ENCODE measurements around the gene ARHGAP18.

Gene ARHGAP18

GRCh38 chr6:129663531-129663930 is 46.4 kb downstream of the ARHGAP18 start:
- Histone ChIP-seq H2AFZ (ENCODE audit: low read depth) (no peak overlapping the region), H3K4me2 (no peak overlapping the region), H3K9ac (no peak overlapping the region), H3K27me3 (ENCODE audit: insufficient read depth, low read depth) (no peaks in the 10 kb centered on the region), H4K20me1 (ENCODE audit: insufficient read depth) (no peaks in the 10 kb centered on the region), H3K36me3 (ENCODE audit: insufficient read depth) (no peaks in the 10 kb centered on the region), H3K4me3 (IDR thresholded peaks at IDR 0.05; ENCODE audit: insufficient read depth, low read depth, low read length) (no peak overlapping the region), H3K27ac (no peak overlapping the region), H3K4me1 (ENCODE audit: low read depth, poor library complexity, severe bottlenecking) (peaks cover 14% of the 10 kb centered on the region), H3K79me2 (ENCODE audit: insufficient read depth, low read depth) (no peaks in the 10 kb centered on the region)
- TF ChIP-seq CTCF (conservative IDR thresholded peaks at IDR 0.05; ENCODE audit: low read depth, low read length) = no peak

GRCh38 chr6:129662980-129663431 is 47.0 kb downstream of the ARHGAP18 start:
- H4K20me1 ChIP-seq (ENCODE audit: insufficient read depth) = no peaks in the 10 kb centered on the region
- no peak overlapping the region for H3K4me3 ChIP-seq (IDR thresholded peaks at IDR 0.05; ENCODE audit: insufficient read depth, low read depth, low read length)
- H3K36me3 ChIP-seq (ENCODE audit: insufficient read depth) = no peaks in the 10 kb centered on the region
- TF ChIP-seq CTCF (conservative IDR thresholded peaks at IDR 0.05; ENCODE audit: low read depth, low read length) = no peak
- no peak overlapping the region for H3K9ac ChIP-seq
- peaks cover 14% of the 10 kb centered on the region for H3K4me1 ChIP-seq (ENCODE audit: low read depth, poor library complexity, severe bottlenecking)
- no peak overlapping the region for H2AFZ ChIP-seq (ENCODE audit: low read depth)
- no peaks in the 10 kb centered on the region for H3K79me2 ChIP-seq (ENCODE audit: insufficient read depth, low read depth)
- H3K4me2 ChIP-seq = no peak overlapping the region
- no peaks in the 10 kb centered on the region for H3K27me3 ChIP-seq (ENCODE audit: insufficient read depth, low read depth)
- no peak overlapping the region for H3K27ac ChIP-seq

- no peak overlapping the region for H3K9ac ChIP-seq
- TF ChIP-seq CTCF (conservative IDR thresholded peaks at IDR 0.05; ENCODE audit: low read depth, low read length) = no peak
- no peak overlapping the region; the same call in 1 of the 2 replicates for H3K27ac ChIP-seq
These were observed 47.6 kb downstream of the ARHGAP18 start for GRCh38 chr6:129662406-129662766.

GRCh38 chr6:129661536-129662405 is 48.2 kb downstream of the ARHGAP18 start:
- Histone ChIP-seq H4K20me1 (ENCODE audit: insufficient read depth) (no peaks in the 10 kb centered on the region), H3K36me3 (ENCODE audit: insufficient read depth) (no peaks in the 10 kb centered on the region), H3K27me3 (ENCODE audit: insufficient read depth, low read depth) (no peaks in the 10 kb centered on the region), H3K79me2 (ENCODE audit: insufficient read depth, low read depth) (no peaks in the 10 kb centered on the region), H2AFZ (ENCODE audit: low read depth) (no peak overlapping the region), H3K4me3 (IDR thresholded peaks at IDR 0.05; ENCODE audit: insufficient read depth, low read depth, low read length) (no peak overlapping the region), H3K9ac (no peak overlapping the region), H3K4me2 (peak overlapping the region; percentile 3; the same call in 1 of the 2 replicates), H3K27ac (no peak overlapping the region), H3K4me1 (ENCODE audit: low read depth, poor library complexity, severe bottlenecking) (peaks cover 14% of the 10 kb centered on the region)
- no peak for TF ChIP-seq CTCF (conservative IDR thresholded peaks at IDR 0.05; ENCODE audit: low read depth, low read length)

More at GRCh38 chr6:129662406-129662766, 47.6 kb downstream of the ARHGAP18 start:
- H3K4me3 ChIP-seq (IDR thresholded peaks at IDR 0.05; ENCODE audit: insufficient read depth, low read depth, low read length) = no peak overlapping the region
- H3K4me2 ChIP-seq = peak overlapping the region; percentile 3; the same call in 1 of the 2 replicates
- H2AFZ ChIP-seq (ENCODE audit: low read depth) = no peak overlapping the region
- H3K4me1 ChIP-seq (ENCODE audit: low read depth, poor library complexity, severe bottlenecking) = peaks cover 14% of the 10 kb centered on the region
- H3K36me3 ChIP-seq (ENCODE audit: insufficient read depth) = no peaks in the 10 kb centered on the region
- no peaks in the 10 kb centered on the region for H3K79me2 ChIP-seq (ENCODE audit: insufficient read depth, low read depth)
- no peaks in the 10 kb centered on the region for H3K27me3 ChIP-seq (ENCODE audit: insufficient read depth, low read depth)
- H4K20me1 ChIP-seq (ENCODE audit: insufficient read depth) = no peaks in the 10 kb centered on the region

Measured in KMS-11 (cell line).